ENCODE measurements around the gene POLRMT.

Gene POLRMT

GRCh38 chr19:640606-641189 is 7.4 kb upstream of the POLRMT start:
- no peak for TF ChIP-seq CTCF (IDR thresholded peaks at IDR 0.05; ENCODE audit: low read depth, low read length, missing control alignments)
- DNase-seq (ENCODE audit: low read depth) = no peak
- no peak overlapping the region for H3K4me3 ChIP-seq (ENCODE audit: low read depth, low read length)
- in situ Hi-C loops (cut with HindIII; ENCODE audit: low sequenced_read_pairs) = no loop called here

GRCh38 chr19:640161-640558 is 6.8 kb upstream of the POLRMT start:
- in situ Hi-C loops (cut with HindIII; ENCODE audit: low sequenced_read_pairs) = no loop called here
- peak overlapping the region; percentile 23 for H3K4me3 ChIP-seq (ENCODE audit: low read depth, low read length)
- TF ChIP-seq CTCF (IDR thresholded peaks at IDR 0.05; ENCODE audit: low read depth, low read length, missing control alignments) = no peak
- no peak for DNase-seq (ENCODE audit: low read depth)

- in situ Hi-C loops (cut with HindIII; ENCODE audit: low sequenced_read_pairs) = no loop called here
- no peak for TF ChIP-seq CTCF (IDR thresholded peaks at IDR 0.05; ENCODE audit: low read depth, low read length, missing control alignments)
- DNase-seq (ENCODE audit: low read depth) = peak; percentile 38
- H3K4me3 ChIP-seq (ENCODE audit: low read depth, low read length) = peak within 1 kb of the TSS; percentile 44
These were observed 6.2 kb upstream of the POLRMT start, which contains the start of gene FGF22 for GRCh38 chr19:639253-640160. TSS of gene FGF22 (plus strand) at chr19:639879. CDS start at chr19:639926, 47 bp downstream.

GRCh38 chr19:638906-639252 is 5.5 kb upstream of the POLRMT start:
- in situ Hi-C loops (cut with HindIII; ENCODE audit: low sequenced_read_pairs) = no loop called here
- H3K4me3 ChIP-seq (ENCODE audit: low read depth, low read length) = peak overlapping the region; percentile 44
- no peak for TF ChIP-seq CTCF (IDR thresholded peaks at IDR 0.05; ENCODE audit: low read depth, low read length, missing control alignments)
- no peak for DNase-seq (ENCODE audit: low read depth)

DNA sequence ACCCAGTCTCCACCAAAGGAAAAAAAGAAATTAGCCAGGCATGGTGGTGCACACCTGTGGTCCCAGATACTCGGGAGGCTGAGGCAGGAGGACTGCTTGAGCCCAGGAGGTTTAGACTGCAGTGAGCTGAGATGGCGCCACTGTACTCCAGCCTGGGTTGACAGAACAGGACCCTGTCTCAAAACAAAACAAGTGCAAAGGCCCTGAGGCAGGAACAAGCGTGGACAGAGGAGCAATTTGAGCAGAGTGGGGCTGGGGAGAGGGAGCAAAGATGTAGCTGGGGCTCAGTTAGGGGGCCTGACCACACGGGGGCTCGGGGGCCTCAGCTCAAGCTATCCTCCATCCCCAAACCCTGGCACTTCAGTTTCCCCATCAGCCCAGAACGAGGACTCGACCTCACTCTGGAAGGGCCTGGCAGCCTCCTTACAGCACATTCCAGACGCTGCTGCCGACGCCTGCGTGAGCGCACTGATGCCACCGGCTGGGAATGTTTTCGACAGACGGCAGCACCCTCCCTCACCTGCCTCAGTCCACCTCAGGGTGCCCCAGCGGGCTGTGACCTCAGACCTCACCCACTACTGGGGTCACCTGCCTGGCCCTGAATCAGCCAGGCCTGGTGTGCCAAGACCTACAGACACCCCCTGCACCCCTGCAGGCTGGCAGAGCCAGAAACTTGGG is 1.8 kb upstream of the POLRMT start:
- DNase-seq (ENCODE audit: low read depth) = no peak
- no peak overlapping the region for H3K4me3 ChIP-seq (ENCODE audit: low read depth, low read length)
- in situ Hi-C loops (cut with HindIII; ENCODE audit: low sequenced_read_pairs) = no loop called here
- no peak for TF ChIP-seq CTCF (IDR thresholded peaks at IDR 0.05; ENCODE audit: low read depth, low read length, missing control alignments)

DNA sequence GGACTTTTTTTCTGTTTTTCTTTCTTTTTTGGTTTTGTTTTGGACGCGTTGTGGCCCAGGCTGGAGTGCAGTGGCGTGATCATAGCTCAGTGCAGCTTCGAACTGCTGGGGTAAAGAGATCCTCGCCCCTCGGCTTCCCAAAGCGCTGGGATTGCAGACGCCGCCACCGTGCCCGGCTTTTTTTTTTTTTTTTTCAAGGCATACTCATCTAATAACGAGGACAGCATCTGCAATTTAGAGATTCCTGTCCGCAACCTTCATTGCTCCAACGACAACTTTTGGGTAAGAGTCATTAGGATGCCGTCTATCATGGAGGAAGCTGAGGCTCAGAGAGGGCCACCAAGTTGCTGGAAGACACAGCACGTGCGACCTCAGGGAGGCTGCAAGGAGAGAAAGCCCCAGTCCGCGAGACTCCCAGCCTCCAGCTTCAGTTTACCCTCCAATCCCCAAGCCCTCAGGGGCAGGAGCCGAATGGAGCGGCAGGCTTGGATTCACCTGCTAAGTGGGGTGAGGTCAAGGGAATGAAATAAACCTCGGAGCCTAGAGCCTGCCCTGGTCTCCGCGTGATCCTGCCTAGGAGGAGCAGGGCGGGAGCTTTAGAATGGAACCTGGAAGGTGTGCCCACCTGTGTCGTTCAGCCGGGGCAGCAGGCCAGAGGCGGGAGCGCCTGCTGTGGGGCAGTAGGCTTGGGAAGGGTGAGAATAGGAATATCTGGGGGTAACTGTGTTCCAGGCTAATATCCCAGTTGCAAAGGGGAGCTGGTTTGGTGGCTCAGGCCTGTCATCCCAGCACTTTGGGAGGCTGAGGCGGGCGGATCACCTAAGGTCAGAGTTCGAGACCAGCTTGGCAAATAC is 676 bp upstream of the POLRMT start:
- in situ Hi-C loops (cut with HindIII; ENCODE audit: low sequenced_read_pairs) = no loop called here
- H3K4me3 ChIP-seq (ENCODE audit: low read depth, low read length) = peak overlapping the region; percentile 89
- no peak for DNase-seq (ENCODE audit: low read depth)
- TF ChIP-seq CTCF (IDR thresholded peaks at IDR 0.05; ENCODE audit: low read depth, low read length, missing control alignments) = no peak

Measured in astrocyte of the cerebellum (primary cell).